ENCODE results near the gene CSRP1.
"Not testable (repeated sequence)": the region's sequence is repeated elsewhere in the genome, so short reads cannot be mapped to it uniquely, and the experiment has no call there.

The CSRP1 gene

DNA sequence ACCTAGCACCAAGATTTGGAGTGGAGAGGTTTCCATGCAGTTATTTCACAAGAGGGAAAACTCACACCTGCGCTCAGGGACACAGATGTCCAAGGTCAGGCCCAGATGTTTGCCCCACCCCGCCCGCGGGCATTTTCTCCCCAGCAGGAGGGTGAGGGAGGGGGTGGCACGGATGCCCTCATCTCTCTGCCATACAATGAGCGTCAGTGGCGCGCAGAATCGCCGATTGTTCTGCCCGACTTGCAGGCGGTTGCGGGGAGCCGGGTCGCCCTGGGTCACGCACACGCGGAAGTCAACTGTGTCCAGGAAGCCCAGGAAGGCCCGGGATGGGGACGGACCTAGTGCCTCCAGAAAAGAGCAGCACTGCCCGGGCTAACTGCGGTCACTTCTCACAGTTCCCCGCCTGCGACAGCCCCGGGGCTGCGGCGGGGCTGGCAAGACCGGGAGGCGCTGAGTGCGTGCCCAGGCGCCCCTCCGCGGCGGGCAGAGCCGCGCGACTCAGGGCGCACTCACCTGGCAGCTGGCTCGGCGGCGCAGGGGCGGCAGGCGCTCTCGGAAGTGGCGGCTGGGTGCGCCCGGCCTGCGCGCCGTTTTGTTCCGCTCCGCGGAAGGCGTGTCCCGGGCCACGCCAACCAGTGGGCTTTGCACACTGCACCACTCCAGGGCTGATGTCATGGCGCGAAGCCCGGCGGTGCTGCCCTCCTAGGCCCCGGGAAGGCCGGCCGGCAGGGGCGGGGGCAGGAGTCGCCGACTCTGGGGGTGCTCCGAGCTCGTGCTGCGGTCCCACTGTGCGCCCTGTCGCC lies at the start of gene CSRP1:
Gene CSRP1 (minus strand): TSS at position 567 of the 803 bp plus-strand sequence. CDS start 10,820 bp downstream, outside the sequence.
- DNase-seq: peak in 49 of 51 donors; percentile 14 to 93 (median 81)

DNA sequence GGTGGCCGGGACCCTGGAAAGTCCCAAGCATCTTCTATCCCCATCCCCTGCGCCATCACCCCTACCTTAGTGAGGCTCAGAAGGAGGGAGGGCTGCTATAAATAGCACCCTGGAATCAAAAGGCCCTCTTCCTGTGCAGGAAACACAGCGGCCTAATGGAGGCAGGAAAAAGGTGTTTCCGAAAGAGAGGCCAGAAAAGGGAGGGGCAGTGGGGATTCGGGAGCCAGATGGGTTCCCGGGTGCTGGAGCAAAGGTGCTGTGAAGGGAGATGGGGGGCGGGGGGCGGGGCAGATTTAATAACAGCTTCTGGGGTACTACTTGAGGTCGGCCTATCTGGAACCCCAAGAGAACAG lies 48.6 kb upstream of the CSRP1 start:
- DNase-seq: no peak

DNA sequence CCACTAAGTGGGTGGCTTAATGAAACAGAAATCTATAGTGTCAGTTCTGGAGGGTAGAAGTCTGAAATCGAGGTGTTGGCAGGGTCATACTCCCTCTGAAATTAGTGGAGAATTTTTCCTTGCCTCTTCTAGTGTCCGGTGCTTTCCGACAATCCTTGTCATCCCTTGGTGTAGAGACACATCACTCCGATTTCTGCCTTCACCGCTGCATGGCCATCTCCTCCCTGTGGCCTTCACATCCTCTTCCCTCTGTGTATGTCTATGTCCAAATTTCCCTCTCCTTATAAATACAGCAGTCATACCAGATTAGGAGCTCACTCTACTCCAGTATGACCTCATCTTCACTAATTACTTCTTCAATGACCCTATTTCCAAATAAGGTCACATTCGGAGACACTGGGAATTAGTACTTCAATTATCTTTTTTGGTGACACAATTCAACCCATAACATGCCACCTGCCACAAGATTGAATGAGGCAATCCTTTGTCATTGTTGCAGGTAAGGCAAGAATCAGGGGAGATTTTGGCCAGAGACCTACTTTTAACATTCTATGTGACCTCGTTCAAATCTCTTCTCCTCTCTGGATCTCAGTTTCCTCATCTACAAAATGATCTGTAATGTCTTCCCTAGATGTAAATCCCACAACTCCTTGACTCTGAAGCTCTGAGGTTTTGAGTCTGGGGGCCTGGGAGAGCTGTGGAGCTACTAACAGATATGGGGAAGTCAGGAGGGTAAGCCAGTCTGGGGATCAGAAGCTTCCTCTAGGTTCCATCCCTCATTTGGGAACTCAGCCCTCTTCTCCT lies 48.1 kb upstream of the CSRP1 start:
- no peak for DNase-seq

DNA sequence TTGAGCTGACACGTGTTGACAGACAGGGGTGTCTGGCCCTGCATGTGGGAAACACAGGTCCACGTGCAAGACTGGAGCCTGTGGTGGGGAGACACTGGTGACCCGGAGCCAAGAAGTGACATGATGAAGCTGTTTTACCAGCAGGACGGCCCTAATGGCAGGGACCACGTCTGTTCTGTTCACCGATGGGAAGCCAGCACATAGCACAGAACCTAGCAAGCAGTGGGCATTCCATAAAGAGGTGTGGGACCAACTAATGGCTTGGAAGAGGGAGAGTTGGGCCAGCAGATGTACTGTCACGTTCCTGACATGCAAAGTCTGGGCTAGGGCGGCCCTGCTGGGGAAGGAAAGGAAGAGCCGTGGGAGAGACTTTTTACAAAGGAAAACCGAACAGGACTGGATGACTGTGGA lies 47.3 kb upstream of the CSRP1 start:
- no peak for DNase-seq

DNA sequence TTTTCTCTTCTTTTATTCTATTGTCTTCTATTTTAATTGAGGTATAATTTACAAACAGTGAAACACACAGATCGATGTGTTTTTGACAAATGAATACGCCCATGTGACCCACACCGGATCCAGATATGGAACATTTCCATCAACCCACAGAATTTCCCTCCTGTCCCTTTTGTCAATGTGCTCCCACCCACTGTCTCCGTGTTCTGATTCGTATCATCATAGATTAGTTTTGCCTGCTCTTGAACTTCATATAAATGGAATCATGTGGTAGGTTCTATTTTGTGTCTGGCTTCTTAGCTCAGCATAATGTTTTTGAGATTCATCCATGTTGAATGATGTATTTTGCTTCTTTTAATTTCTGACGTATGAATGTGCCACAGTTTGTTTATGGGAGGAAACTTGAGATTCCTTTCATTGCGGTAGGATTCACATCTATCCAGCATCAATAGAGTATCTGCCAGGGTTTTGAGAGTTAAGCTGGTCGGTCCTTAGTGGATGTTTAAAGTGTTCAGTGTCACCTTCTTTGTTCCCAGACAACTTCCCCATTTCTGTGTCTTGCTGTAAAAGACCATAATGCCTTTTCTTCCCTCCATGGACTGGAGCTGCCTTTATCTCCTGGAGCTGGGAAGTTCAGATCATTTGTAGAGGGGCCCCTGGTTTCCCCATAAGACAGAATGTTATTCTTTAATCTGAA lies 46.7 kb upstream of the CSRP1 start:
- DNase-seq: peak in 1 of 51 donors; percentile 41

DNA sequence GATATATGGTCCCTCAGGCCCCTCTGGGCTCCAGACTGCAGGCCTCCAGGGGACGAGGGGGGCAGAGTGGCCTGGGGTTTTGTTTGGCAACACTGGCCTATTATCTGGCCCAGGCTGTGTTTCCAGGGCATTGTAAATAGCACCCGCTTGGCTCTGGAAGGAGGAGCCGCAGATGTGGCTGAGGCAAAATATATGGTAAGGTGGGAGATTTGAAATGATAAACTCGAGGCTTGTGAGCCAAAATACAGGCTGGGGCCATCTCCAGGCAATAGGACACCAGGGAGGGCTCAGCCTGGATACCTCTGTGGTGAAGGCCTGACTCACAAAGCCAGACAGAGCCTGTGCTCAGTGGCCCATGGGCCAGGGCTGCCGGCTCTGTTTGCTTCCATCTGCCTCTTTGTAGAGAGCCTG lies 46.0 kb upstream of the CSRP1 start:
- DNase-seq: peak in 17 of 51 donors; percentile 27 to 55 (median 39)

DNA sequence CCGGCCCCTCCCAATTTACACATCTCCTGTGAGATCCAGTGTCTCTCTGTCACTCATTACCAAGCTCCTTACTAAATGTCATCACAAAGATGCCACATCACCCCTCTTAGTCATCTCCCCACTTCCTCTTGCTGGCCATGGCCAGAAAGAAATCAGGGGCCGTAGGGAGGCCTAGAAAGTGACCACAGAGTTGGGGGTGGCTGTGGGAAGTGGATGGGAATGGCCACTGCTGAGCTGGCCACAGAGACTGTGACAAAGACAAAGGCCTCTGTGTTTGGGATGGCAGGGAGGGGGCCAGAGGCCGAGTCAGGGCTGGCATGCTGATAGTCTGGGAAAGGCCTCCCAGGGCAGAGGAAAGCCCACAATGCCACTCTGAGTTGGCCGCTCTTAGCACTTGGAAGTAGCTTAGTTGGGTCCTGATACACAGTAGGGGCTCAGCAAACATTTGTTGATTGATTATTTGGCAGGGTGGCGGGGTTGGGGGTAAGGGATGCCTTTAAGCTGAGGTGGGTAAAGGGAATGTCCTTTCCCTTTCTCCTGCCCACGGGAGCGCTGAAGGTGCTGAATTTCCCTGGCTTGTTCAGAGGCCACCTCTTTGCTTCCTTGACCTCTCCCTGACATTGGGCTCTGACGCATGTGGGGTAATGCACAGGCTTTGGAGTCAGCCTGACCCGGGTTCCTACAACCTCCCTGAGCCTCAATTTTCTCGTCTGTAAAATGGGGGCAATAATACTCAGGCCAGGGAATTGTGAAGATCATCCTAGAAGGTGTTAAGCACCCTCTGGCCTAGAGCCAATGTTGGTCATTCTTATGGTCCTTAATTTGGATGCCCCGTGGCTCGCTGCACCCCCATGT lies 45.2 kb upstream of the CSRP1 start:
- DNase-seq: peak in 45 of 51 donors; percentile 26 to 92 (median 78)

DNA sequence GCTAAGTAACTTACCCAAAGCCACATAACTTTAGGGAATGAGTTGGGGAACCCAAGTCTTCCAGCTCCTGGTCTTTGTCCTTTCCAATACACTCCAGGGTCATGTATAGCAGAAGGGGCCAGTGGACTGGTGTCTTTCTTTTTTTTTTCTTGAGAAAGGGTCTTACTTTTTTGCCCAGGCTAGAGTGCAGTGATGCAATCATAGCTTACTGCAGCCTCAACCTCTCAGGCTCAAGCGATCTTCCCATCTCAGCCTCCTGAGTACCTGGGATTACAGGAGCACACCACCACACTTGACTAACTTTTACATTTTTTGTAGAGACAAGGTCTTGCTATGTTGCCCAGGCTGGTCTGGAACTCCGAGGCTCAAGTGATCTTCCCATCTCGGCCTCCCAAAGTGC lies 44.2 kb upstream of the CSRP1 start:
- no peak for DNase-seq

DNA sequence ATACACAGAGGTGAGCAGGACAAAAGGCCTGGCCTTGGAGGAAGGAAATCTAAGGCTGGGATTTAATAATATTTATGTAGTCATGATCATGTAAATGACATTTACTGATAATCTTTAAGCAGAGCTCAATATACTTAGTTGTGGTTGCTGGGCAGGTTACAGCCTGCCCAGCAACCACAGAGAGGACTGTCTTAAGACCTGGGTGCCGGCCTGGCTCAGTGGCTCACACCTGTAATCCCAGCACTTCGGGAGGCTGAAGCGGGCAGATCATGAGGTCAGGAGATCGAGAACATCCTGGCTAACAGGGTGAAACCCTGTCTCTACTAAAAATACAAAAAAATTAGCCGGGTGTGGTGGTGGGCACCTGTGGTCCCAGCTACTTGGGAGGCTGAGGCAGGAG lies 42.6 kb upstream of the CSRP1 start:
- not testable (repeated sequence) for DNase-seq

DNA sequence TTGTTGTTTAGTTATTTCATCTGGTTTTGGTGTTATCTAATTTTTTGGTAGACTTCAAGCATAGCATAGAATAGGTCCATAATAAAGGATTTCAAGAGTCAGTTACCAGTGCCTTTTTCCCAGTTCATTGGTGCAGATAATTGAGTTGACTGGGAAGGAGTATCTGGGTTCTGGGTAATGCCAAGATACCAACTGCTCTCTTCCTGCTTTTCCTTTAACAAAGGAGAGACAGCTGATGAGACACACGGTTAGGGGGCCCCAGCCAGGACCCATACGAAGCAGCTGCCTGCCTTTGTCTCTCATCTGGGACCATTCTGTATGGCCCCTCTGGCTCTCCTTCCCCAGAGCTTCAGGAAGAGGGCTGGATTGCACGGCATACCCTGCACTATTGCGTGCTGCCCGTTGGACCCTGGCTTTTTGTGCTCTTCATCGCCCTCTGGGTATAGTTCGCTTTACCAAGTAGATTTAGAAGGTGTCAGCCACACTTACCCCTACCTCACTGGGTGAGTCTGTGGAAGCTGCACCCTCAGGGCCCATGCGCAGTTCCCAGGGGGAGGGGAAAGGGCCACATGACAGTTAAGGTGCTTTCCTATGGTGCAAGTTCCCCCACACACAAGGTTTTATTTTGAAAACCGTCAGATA lies 39.0 kb upstream of the CSRP1 start:
- DNase-seq: no peak

DNA sequence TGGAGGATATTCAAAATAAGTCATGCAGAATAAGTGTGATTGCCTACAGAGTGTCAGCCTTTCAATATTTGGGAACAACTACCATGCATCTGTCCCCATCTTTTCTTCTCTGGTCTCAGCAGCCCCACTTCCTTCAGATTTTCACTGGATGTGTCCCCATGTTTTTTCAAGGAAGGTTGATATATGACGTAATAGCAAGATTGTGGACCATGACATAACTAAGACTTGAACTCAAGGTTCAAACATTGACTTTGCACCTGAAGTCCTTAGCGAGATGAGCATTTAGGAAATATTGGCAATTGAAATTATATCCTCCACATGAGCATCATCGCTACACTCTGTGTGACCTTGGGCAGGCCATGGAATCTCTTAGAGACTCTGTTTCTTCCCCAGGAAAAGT lies 37.8 kb upstream of the CSRP1 start:
- DNase-seq: no peak

DNA sequence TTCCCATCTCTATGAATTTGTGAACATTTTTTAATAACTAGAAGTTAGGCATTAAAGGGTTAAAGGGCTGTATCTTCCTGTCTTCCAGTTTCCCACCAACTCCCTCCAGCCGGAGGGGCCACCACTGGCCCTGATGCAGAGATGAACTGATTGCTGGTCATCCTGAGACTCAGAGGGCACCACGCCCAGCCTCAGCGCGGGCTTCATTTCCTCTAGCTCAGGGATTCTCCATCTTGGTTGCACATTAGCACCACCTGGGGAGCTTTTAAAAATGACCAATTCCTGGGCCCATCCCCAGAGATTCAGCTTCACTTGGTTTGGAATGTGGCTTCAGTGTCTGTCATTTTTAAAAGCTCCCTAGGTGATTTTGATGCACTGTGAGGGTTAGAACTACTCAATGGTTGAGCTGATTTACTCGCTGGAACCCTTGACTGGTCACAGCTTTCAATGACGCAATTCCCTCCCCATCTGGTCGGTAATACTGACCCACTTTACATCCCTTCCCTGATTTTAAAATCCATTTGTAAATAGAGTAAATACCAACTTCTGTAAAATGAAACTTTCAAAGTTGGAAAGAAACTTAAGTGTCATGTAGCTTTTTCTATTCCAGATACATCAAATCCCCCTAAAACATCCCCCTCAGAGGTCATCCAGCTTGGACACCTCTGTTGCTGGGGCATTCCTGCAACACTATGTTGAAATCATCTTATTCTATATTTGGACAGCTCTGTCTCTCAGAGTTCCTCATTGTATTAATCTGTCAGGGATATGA lies 37.1 kb upstream of the CSRP1 start:
- DNase-seq: no peak

DNA sequence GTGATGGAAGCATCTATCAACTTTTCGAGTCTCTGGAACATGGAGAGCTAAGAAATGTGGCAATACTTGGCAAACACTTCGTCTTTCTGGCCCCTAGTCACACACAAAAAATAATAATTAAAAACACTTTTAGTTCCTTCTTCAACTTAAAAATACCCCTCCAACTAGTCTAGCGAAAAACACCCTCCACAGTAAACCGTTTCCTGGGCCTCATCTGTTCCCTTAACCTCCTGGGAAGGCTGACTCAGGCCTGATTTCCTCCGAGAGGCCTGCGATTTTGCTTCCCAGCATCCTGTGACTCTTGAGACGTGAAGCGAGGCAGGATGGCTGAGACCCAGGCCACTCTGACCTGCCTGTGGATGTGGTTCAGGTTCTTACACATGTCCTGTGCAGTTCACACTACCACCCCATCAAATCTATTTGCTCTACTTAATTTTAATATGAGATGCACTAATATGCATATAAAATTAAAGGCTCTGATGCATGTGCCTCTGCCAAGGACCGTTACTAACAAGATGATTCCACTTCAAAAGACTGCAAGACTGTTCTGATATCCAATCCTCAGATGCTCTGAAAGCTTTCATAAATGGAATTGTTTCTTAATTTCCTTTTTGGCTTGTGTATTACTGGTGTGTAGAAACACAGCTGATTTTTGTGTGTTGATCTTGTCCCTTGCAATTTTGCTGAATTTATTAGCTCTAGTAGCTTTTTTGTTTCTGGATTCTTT lies 35.5 kb upstream of the CSRP1 start:
- no peak for DNase-seq

DNA sequence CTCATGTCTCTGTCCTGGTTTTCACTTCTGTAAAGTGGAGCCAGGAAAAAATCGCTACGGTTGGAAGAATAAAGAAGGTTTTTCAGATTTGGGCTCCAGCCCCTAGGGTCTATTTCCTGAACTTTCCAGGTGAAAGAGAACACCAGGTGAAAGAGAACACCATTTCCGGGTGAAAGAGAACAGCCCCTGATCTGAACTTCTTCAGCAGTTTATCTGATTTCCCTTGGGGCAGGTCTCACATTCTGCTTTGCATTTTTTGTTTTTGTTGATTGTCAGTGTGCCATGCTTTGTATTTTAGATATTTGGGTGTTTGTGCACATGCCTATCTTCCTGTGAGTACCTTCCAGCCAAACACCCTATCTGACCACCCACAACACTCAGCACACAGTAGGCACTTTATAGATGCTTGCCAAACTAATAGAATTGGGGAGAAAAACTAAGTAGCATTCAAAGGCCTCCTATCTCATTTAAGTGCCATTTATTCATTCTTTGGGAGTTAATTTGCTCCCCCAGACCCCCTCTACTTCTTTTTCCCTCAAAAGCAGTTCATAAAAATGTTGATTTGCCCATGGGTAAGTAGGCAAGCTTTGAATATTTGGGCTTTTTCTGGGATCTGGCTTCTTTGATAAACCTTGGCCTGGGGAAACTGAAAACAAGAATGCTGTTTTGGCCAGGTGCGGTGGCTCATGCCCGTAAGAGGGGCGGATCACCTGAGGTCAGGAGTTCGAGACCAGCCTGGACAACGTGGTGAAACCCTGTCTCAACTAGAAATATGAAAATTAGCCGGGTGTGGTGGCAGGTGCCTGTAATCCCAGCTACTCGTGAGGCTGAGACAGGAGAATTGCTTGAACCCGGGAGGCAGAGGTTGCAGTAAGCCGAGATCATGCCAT lies 34.2 kb upstream of the CSRP1 start:
- DNase-seq: no peak

DNA sequence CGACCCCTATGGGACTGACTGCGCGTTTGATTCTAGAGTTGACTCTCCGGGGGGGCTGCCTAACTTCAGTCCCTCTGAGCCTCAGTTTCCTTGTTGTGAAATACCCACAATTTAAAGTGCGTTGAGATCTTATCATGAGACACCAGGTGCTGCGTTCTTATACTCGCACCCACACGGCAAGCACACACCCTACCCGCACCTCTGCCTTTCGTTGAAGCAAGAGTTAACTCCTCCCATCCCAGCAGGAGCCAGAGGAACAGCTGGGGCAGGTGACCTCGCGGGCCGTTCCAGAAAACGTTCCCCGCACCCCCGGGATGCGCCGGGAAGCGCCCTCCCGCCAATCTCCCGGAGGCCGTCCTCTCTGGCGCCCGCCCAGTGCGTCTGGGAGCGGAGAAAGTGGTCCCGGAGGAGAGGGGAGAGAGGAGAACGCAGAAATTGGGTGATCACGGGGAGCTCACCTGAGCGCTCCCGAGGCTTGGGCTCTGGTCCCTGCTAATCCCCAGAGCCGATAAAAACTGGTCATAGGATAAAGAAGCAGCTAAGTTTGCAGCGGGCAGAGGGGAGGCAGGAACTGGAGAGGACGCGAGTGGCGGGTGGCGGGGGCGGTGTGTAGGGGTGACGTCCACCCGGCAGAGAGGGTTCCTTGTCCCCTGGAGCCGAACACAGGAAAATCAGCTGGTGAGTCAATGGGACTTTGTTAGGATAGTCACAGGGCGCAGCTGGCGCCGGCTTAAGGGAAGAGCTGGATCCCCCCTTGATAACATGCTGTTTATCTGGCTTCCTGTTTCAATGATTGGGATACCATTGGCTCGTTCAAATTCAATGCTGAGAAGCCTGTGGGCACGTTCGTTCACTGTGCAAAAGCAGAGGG lies 32.9 kb upstream of the CSRP1 start:
- peak in 46 of 51 donors; percentile 25 to 89 (median 73) for DNase-seq

DNA sequence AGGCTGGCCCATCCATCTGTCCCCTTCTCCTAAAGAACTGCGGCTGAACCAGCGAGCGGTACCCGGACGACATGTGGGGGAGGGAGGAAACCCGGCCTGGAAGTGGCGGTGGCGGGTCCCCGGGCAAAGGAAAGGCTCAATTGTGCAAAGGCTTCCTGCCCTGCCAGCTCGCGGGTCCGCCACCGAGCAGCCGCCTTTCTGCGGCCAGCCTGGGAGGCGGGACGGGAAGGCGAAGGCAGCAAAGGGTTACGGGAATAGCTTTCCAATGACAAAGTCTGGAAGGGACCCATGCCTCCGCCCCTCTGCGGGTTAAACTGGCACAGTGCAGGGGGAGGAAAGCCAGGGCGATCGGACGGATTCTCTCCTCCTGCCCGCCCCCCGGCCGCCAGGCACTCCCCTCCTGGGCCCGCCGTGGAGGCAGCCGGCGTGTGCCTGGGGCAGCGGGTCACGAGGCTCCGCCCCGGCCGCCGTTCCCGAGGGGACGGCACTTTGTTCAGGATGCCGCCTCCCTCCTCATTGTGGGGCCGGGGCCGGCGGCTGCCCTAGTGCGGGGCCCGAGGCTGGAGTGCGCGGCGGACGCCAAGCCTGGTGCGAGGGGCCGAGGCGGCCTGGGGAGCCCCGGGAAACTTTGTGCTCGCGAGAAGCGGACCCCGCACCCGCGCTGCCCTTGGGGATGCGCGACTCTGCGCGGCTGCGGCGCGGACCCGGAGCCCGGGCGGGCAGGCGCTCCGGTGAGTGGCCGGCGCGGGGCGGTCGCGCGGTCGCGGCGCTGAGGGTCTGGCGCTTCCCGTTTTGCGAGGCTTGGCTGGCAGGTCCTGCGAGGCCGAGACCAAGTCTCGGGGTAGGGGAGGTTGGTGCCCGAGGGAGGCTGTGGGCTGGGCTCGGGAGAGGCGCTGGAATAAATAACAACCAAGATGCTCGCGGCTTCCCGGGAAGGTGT lies 32.0 kb upstream of the CSRP1 start, which contains the start of gene NAV1:
Gene NAV1 (plus strand): TSS at position 516 of the 940 bp plus-strand sequence. CDS start 83,758 bp downstream, outside the sequence.
- peak in 45 of 51 donors; percentile 25 to 83 (median 62) for DNase-seq

Data from hypothalamus (tissue), 51 donors.